Measurements from ENCODE around the gene HAUS8. TPM values are rescaled to one million over a fixed set of nuclear protein-coding genes. Genes with fewer than 3 reads are reported as not detected.
A peak's percentile ranks its signal among the peaks of the same experiment; 100 is the strongest.

HAUS8 gene
- total and polyA plus RNA-seq, 10 donors: 7.7 to 24.5 (median 14.6) TPM

DNA sequence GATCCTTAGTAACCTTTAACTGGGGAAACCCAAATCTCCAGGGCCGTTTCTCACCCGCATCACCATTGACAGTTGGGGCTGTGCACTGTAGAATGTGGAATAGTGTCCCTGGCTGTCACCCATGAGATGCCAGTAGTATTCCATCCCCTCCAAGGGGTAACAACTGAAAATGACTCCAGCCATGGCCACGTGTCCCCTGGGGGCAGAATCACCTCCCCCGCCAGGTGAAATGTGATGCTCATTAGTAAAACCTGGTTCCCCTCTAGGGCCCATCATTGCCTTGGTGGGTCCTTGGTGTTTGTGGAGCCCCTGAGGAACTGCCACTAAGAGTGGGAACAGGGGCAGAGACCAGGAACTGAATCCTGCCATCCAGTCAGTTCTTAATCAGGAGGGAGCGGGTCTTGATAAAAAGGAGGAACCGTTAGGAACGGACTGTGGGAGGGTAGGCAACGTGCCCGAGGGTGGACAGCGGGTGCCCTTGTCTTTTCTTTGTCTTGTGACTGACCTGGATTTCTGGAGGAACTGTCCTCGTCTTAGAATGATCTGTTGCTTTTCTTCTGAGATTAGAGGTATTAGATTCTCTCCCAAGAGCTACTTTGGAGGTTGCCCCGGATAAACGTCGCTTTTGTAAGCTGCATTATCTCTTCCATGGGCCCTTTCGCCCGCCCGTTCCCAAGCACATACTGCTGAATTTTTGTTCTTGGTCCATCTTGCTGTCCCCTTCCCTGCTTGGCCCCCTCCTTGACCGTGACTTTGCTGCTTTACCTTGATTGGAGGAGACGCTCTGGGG, 3.9 kb upstream of the HAUS8 start:
- peak overlapping the region in 5 of 8 donors; percentile 21 to 88 (median 28) for H3K4me3 ChIP-seq
- peaks cover 60 to 89% (median 79%) of the 10 kb centered on the region in 6 donors for H3K4me1 ChIP-seq
- no peak for DNase-seq
- 60 to 79% (median 68%) methylated on average over 19 of the region's 19 CpGs for WGBS, 5 donors
- peak overlapping the region; percentile 38 to 97 (median 90) for H3K27ac ChIP-seq
- H3K27me3 ChIP-seq (replicated peaks in 1 of 7): no peaks in the 10 kb centered on the region
- intact Hi-C loops (cut with DNase I; ENCODE audit: low total_unique reads): loop anchor here (5.0 kb wide), 1 partner anchor 48 kb away; no protein-coding TSS in a partner anchor
- peaks cover 0 to 33% (median 0%) of the 10 kb centered on the region in 6 donors for H3K36me3 ChIP-seq
- no peak for TF ChIP-seq POLR2A (IDR thresholded peaks at IDR 0.05)
- no peak for TF ChIP-seq POLR2AphosphoS5 (IDR thresholded peaks at IDR 0.05)
- TF ChIP-seq, protein P1, sequence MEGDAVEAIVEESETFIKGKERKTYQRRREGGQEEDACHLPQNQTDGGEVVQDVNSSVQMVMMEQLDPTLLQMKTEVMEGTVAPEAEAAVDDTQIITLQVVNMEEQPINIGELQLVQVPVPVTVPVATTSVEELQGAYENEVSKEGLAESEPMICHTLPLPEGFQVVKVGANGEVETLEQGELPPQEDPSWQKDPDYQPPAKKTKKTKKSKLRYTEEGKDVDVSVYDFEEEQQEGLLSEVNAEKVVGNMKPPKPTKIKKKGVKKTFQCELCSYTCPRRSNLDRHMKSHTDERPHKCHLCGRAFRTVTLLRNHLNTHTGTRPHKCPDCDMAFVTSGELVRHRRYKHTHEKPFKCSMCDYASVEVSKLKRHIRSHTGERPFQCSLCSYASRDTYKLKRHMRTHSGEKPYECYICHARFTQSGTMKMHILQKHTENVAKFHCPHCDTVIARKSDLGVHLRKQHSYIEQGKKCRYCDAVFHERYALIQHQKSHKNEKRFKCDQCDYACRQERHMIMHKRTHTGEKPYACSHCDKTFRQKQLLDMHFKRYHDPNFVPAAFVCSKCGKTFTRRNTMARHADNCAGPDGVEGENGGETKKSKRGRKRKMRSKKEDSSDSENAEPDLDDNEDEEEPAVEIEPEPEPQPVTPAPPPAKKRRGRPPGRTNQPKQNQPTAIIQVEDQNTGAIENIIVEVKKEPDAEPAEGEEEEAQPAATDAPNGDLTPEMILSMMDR (IDR thresholded peaks at IDR 0.05 in 8 of 11, conservative IDR thresholded peaks at IDR 0.05 in 3 of 11): no peak
- H3K9me3 ChIP-seq: no peaks in the 10 kb centered on the region

DNA sequence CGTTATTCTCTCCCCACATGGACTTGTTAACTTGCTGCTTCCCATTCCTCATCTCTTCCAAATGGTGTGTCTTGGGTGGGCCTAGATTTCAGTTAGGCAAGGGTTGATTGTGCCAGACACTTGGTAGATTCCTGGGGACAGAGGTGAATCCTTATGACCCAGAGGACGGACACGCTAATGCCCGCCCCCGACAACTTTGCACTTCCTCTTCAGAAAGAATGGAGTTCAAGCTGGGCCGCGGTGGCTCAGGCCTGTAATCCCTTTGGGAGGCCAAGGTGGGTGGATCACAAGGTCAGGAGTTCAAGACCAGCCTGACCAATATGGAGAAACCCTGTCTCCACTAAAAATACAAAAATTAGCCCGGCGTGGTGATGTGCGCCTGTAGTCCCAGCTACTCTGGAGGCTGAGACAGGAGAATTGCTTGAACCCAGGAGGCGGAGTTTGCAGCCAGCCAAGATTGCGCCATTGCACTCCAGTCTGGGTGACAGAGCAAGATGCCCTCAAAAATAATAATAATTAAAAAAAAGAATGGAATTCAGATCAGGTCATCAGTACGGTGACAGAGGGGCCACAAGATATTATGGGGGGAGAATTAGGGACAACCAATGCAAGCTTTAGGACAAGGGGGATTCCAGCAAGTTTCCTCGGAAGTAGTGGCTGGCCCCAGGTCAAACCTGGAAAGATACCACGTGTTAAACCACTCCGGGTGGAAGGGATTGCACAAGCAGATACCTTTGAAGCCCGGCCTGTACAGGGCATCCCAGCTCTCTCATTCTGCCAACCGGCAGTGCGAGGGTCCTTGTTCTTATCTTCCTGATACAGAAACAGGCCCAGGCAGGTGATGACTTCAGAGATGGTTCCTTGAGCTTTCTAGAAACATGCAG, 3.0 kb upstream of the HAUS8 start:
- no peaks in the 10 kb centered on the region for H3K27me3 ChIP-seq (replicated peaks in 1 of 7)
- H3K4me1 ChIP-seq: peaks cover 63 to 89% (median 83%) of the 10 kb centered on the region in 6 donors
- intact Hi-C loops (cut with DNase I; ENCODE audit: low total_unique reads): loop anchor here (5.0 kb wide), 1 partner anchor 49 kb away; no protein-coding TSS in a partner anchor
- TF ChIP-seq, protein P1 (IDR thresholded peaks at IDR 0.05 in 8 of 11, conservative IDR thresholded peaks at IDR 0.05 in 3 of 11): no peak
- TF ChIP-seq POLR2AphosphoS5 (IDR thresholded peaks at IDR 0.05) (peak in 1 of 3 donors; percentile 6), POLR2A (IDR thresholded peaks at IDR 0.05) (no peak)
- 63 to 84% (median 68%) methylated on average over 11 to 19 of the region's 19 CpGs for WGBS, 5 donors
- peak overlapping the region in 7 of 8 donors; percentile 15 to 97 (median 92) for H3K27ac ChIP-seq
- peaks cover 0 to 24% (median 0%) of the 10 kb centered on the region in 6 donors for H3K36me3 ChIP-seq
- H3K9me3 ChIP-seq: no peaks in the 10 kb centered on the region
- no peak for DNase-seq
- peak overlapping the region in 4 of 8 donors; percentile 59 to 96 (median 90) for H3K4me3 ChIP-seq

DNA sequence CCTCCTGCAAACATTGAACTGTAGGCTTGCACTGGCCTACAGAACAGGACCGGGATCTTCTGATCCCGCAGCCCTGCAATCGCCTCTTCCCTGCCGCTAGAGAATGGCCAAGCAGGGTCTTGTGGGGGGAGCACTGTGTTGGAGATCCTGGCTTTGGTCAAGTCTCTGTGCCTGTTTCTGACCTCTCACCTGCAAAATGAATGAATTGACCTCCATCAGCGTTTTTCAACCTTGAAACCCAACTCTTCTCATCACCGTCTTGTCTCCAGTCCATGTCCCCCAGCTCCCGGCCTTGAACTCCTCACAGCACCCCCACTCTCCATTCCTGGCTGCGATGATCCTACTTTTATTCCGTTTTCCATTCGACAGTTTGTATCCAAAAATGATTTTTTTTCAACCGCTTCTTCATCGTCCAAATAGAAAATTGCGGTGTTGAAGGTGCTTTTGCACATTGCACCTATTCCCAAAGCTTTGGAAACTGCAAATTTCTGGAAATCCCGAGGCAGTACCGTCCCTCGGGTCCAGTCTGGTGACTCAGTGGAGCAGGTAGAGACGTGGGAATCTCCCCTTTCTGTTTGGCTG, 2.3 kb upstream of the HAUS8 start:
- H3K27me3 ChIP-seq (replicated peaks in 1 of 7): no peaks in the 10 kb centered on the region
- H3K27ac ChIP-seq: peak overlapping the region; percentile 75 to 97 (median 90)
- no peak for TF ChIP-seq POLR2AphosphoS5 (IDR thresholded peaks at IDR 0.05)
- TF ChIP-seq POLR2A (IDR thresholded peaks at IDR 0.05): no peak
- TF ChIP-seq, protein P1 (IDR thresholded peaks at IDR 0.05 in 8 of 11, conservative IDR thresholded peaks at IDR 0.05 in 3 of 11): no peak
- intact Hi-C loops (cut with DNase I; ENCODE audit: low total_unique reads): loop anchor here (5.0 kb wide), 1 partner anchor 50 kb away; no protein-coding TSS in a partner anchor
- 79 to 84% (median 82%) methylated on average over 17 of the region's 17 CpGs for WGBS, 5 donors
- H3K4me3 ChIP-seq: peak overlapping the region; percentile 57 to 96 (median 86)
- H3K4me1 ChIP-seq: peaks cover 62 to 88% (median 80%) of the 10 kb centered on the region in 6 donors
- H3K9me3 ChIP-seq: no peaks in the 10 kb centered on the region
- peaks cover 0 to 26% (median 0%) of the 10 kb centered on the region in 6 donors for H3K36me3 ChIP-seq
- DNase-seq: no peak
